ENCODE data around the gene ASPA. TPM values are rescaled to one million over a fixed set of nuclear protein-coding genes. Genes with fewer than 3 reads are reported as not detected.

Gene ASPA
- total RNA-seq = not detected in 2 replicates

DNA sequence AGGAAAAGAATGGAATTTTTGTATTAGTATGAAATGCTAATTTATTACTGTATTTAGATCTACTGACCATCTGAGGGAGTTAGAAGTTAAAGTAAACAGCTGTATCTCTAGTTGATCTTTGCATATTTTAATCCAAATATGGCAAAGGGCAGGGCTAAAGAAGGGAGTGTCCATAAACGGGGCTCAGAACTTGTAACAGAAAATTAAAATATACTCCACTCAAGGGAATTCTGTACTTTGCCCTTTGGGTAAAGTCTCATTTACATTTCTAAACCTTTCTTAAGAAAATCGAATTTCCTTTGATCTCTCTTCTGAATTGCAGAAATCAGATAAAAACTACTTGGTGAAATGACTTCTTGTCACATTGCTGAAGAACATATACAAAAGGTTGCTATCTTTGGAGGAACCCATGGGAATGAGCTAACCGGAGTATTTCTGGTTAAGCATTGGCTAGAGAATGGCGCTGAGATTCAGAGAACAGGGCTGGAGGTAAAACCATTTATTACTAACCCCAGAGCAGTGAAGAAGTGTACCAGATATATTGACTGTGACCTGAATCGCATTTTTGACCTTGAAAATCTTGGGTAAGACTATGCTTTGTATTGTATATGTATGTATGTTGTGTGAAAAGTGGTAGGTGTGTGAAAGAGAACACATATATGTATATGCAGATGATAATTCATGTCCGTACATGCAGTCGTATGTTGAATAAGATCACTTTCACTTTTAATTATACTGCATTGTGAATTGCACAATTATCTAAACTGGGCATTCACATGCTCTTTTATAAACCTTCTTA, at the start of gene ASPA:
TSS of gene ASPA (plus strand) at position 186 of the 799 bp plus-strand sequence. CDS start at position 349, 163 bp downstream.

DNA sequence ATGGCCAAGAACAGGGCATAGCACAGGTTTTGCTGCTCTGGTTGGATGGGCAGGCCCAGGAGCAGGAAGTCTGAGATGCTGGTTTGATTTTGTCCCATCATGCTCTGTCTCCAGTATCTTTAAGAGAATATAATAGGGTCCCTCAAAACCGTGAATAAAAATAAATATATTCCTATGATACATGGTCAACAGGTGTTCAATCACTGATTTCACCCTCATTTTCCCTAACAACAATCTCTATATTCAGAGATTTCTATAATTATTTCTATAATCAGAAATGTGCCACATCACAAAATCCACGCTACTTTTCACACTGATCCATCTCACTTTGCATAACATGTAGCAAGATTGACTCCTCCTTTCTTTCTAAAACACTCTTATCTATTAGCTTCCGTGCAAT, 42.1 kb upstream of the ASPA start, which contains the start of gene OR1E2:
TSS of gene OR1E2 (minus strand) at position 101 of the 400 bp plus-strand sequence. CDS start at position 101, 0 bp downstream.

GRCh38 chr17:3471599-3471998, 4.2 kb upstream of the ASPA start, which contains the start of gene SPATA22:
SPATA22 (minus strand) TSS chr17:3471819; CDS start chr17:3469325, 2,494 bp downstream.

Other genes with a start within 250 kb of the ASPA start
- gene OR3A1, start 177.6 kb upstream of the ASPA start, total RNA-seq = not detected in 2 replicates
- gene OR3A2, start 89.7 kb upstream of the ASPA start, total RNA-seq = not detected in 2 replicates
- not detected in 2 replicates for gene OR1E1, start 77.6 kb upstream of the ASPA start, total RNA-seq
- gene OR3A3, start 64.6 kb upstream of the ASPA start, total RNA-seq = not detected in 2 replicates
- gene OR1E2, start 42.2 kb upstream of the ASPA start, total RNA-seq = not detected in 2 replicates
- gene SPATA22, start 4.2 kb upstream of the ASPA start, total RNA-seq = not detected in 2 replicates
- gene TRPV3, start 81.8 kb downstream of the ASPA start, total RNA-seq = 0.36 and 5.5 TPM in 2 replicates
- 1.0 and 3.1 TPM in 2 replicates for gene TRPV1, start 133.4 kb downstream of the ASPA start, total RNA-seq
- 6.2 and 9.5 TPM in 2 replicates for gene SHPK, start 160.3 kb downstream of the ASPA start, total RNA-seq
- gene CTNS, start 160.8 kb downstream of the ASPA start, total RNA-seq = 24.6 and 32.1 TPM in 2 replicates
- gene TAX1BP3, start 192.6 kb downstream of the ASPA start, total RNA-seq = 150 and 163 TPM in 2 replicates
- 12.0 and 26.3 TPM in 2 replicates for gene EMC6, start 192.8 kb downstream of the ASPA start, total RNA-seq
- gene P2RX5, start 220.2 kb downstream of the ASPA start, total RNA-seq = 1.4 and 4.3 TPM in 2 replicates
- 0.34 and 0.50 TPM in 2 replicates for gene HASPIN, start 247.9 kb downstream of the ASPA start, total RNA-seq